PC-3 (cell line): ENCODE measurements around the gene MAP4K2. TPM values are rescaled to one million over a fixed set of nuclear protein-coding genes. Genes with fewer than 3 reads are reported as not detected.
A peak's percentile ranks its signal among the peaks of the same experiment; 100 is the strongest.

Experiments
- ATAC-seq: fragments of 200-7000 bp; cut with Tn5 transposase; 2 replicates; pipeline ENCODE4 v1.9.1; 2020; ENCODE audit warnings: mild to moderate bottlenecking, moderate library complexity
- BruUV-seq: library from RNA; stranded (reverse); fragments of 400-500 nt; replicated peaks from 2 replicates; lab custom pipeline; 2021; lab: Mats Ljungman, UMichigan
- CTCF ChIA-PET: fragments of 300-600 bp; sonication (Branson Sonifier 250); formaldehyde crosslinking; loops from one replicate; lab custom pipeline; 2022; ENCODE audit warnings: antibody characterized with exemption; lab: Charles Lee
- POLR2A ChIA-PET: fragments of 300-600 bp; sonication (Branson Sonifier 250); formaldehyde crosslinking; loops from one replicate; lab custom pipeline; 2022; ENCODE audit warnings: antibody characterized with exemption; ENCODE audit not compliant: unreplicated experiment; lab: Charles Lee
- DNase-seq: peaks from one replicate; pipeline ENCODE4 v3.0.0-alpha.2; 2015
- H2AFZ ChIP-seq: fragments of 300-600 bp; sonication (generic); 2 replicates; pipeline ENCODE4 v1.6.0; 2016; ENCODE audit warnings: antibody characterized with exemption, low read length
- H3F3A ChIP-seq: fragments of 300-600 bp; sonication (generic); one replicate; pipeline ENCODE4 v1.6.0; 2017; ENCODE audit warnings: antibody characterized with exemption, low read length, control low read depth, mild to moderate bottlenecking; ENCODE audit not compliant: unreplicated experiment
- H3K27ac ChIP-seq: fragments of 300-600 bp; sonication (generic); 2 replicates; pipeline ENCODE4 v1.5.1; 2016; ENCODE audit warnings: mild to moderate bottlenecking, low read length
- H3K27me3 ChIP-seq: fragments of 300-600 bp; sonication (generic); 2 replicates; pipeline ENCODE4 v1.6.1; 2016; ENCODE audit warnings: low read length, mixed read lengths
- H3K36me3 ChIP-seq: fragments of 300-600 bp; sonication (generic); 2 replicates; pipeline ENCODE4 v1.6.1; 2016; ENCODE audit warnings: low read depth, mixed run types, low read length, mixed read lengths
- H3K4me1 ChIP-seq: fragments of 300-600 bp; sonication (generic); 2 replicates; pipeline ENCODE4 v1.5.1; 2016; ENCODE audit warnings: low read length; ENCODE audit not compliant: insufficient read depth
- H3K4me2 ChIP-seq: fragments of 300-600 bp; sonication (generic); 2 replicates; pipeline ENCODE4 v1.6.0; 2016; ENCODE audit warnings: low read length
- H3K4me3 ChIP-seq: fragments of 300-600 bp; sonication (generic); 2 replicates; pipeline ENCODE4 v1.5.1; 2016; ENCODE audit warnings: mild to moderate bottlenecking, low read length, mixed read lengths
- H3K79me2 ChIP-seq: fragments of 300-600 bp; sonication (generic); 2 replicates; pipeline ENCODE4 v1.6.1; 2017; ENCODE audit warnings: low read length, mixed read lengths
- H3K9ac ChIP-seq: fragments of 300-600 bp; sonication (generic); 2 replicates; pipeline ENCODE4 v1.6.0; 2016; ENCODE audit warnings: mild to moderate bottlenecking, low read length
- H3K9me2 ChIP-seq: fragments of 300-600 bp; sonication (generic); replicated peaks from 2 replicates; pipeline ENCODE4 v1.6.1; 2016; ENCODE audit warnings: mixed run types, low read length, mixed read lengths
- H3K9me3 ChIP-seq: fragments of 300-600 bp; sonication (generic); 2 replicates; pipeline ENCODE4 v1.6.1; 2016; ENCODE audit warnings: low read length, mixed read lengths
- H4K20me1 ChIP-seq: fragments of 300-600 bp; sonication (generic); 2 replicates; pipeline ENCODE4 v1.6.1; 2016; ENCODE audit warnings: low read length, mixed read lengths
- EZH2 ChIP-seq: fragments of 300-600 bp; sonication (generic); IDR thresholded peaks from one replicate; pipeline ENCODE4 v1.6.1; 2017; ENCODE audit warnings: antibody characterized with exemption, mild to moderate bottlenecking, low read length; ENCODE audit not compliant: unreplicated experiment
- EZH2phosphoT487 ChIP-seq: fragments of 300-600 bp; sonication (generic); IDR thresholded peaks from 2 replicates; pipeline ENCODE4 v1.6.1; 2018; ENCODE audit warnings: mild to moderate bottlenecking, antibody characterized with exemption, low read length, borderline replicate concordance
- intact Hi-C: fragments of 100-400 bp; cut with micrococcal nuclease; formaldehyde crosslinking; loops from 2 replicates; pipeline ENCODE4 v1.9.0; 2023
- total RNA-seq: library from RNA; depleted of rRNA; stranded (reverse); fragments of >200 nt; gene quantifications from 2 replicates; pipeline ENCODE4 v1.2.3, GENCODE V29; 2014
- TF ChIP-seq, protein P1 (sequence below): fragments of 300-600 bp; sonication (generic); conservative IDR thresholded peaks from 2 replicates; pipeline ENCODE4 v1.5.1; 2017; ENCODE audit warnings: antibody characterized with exemption, low read depth, mild to moderate bottlenecking, low read length

Gene MAP4K2
- total RNA-seq, 1 experiment from 2014 or later: 55.6 TPM

DNA sequence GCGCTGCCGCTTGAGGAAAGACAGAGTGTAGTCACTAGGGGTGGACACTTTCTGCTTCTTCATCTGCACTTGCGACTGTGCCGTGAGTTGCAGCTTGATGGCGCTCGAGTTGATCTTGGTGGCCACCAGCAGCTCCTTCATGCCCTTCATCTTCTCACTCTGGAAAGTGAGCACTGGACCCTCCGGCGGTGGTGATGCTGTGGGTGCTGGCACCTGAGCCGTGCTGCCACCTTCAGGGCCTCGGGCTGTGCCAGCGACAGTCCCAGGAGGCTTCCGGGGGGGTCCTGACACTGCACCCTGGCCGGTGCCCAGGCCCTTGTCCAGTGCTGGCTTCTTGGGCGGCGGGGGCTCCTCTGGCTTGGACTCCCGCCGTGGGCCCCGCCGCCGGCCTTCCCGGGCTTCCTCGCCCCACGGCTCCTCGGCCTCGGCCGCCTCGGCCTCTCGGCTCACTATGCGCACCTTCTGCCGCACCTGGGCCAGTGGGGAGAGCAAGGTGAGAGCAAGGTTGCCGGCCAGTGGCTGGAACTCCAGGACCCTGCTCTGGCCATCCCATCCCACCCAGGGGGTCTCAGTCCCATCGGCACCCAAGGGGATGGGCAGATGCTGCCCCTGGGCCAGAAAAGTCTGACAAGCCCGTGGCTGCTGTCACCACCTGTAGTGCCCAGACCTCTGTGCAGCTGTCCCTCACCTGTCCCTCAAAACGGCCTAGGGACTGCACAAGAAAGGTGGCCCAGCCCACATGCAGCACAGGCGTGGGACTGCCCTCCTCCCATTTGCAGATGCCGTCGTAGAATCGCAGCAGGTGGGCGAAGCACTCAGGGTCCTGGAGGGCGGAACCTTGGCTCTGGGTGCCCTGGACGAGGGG, 1.6 kb upstream of the MAP4K2 start:
- DNase-seq (no peak), ATAC-seq (no peak)
- peaks cover 10% of the 10 kb centered on the region for H3F3A ChIP-seq
- H4K20me1 ChIP-seq: no peaks in the 10 kb centered on the region
- H3K4me2 ChIP-seq: peak overlapping the region; percentile 91
- BruUV-seq: no TSS peak
- no peaks in the 10 kb centered on the region; the same call in 1 of the 2 replicates for H3K36me3 ChIP-seq
- H2AFZ ChIP-seq: no peak overlapping the region
- ChIA-PET POLR2A (no interaction called here), CTCF (interaction anchor here (0.5 to 1.0 kb wide), 5 partner anchors 9 to 40 kb away, joined by 3 to 6 read pairs (median 3); partner anchors contain the start of gene CDC42BPG)
- no peaks in the 10 kb centered on the region for H3K27me3 ChIP-seq
- H3K4me3 ChIP-seq: peak overlapping the region; percentile 75; the same call in 1 of the 2 replicates
- peaks cover 26% of the 10 kb centered on the region for H3K4me1 ChIP-seq
- peaks cover 22% of the 10 kb centered on the region for H3K79me2 ChIP-seq
- H3K9me3 ChIP-seq: no peaks in the 10 kb centered on the region
- H3K27ac ChIP-seq: 0 out of 2 replicates have a peak overlapping the region, but pooled peaks have one; percentile 66
- TF ChIP-seq EZH2phosphoT487 (no peak), EZH2 (no peak)
- TF ChIP-seq, protein P1, sequence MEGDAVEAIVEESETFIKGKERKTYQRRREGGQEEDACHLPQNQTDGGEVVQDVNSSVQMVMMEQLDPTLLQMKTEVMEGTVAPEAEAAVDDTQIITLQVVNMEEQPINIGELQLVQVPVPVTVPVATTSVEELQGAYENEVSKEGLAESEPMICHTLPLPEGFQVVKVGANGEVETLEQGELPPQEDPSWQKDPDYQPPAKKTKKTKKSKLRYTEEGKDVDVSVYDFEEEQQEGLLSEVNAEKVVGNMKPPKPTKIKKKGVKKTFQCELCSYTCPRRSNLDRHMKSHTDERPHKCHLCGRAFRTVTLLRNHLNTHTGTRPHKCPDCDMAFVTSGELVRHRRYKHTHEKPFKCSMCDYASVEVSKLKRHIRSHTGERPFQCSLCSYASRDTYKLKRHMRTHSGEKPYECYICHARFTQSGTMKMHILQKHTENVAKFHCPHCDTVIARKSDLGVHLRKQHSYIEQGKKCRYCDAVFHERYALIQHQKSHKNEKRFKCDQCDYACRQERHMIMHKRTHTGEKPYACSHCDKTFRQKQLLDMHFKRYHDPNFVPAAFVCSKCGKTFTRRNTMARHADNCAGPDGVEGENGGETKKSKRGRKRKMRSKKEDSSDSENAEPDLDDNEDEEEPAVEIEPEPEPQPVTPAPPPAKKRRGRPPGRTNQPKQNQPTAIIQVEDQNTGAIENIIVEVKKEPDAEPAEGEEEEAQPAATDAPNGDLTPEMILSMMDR: 0 out of 2 replicates have a peak, but pooled peaks have one; percentile 15
- intact Hi-C loops: no loop called here
- H3K9ac ChIP-seq: no peak overlapping the region
- no peaks in the 10 kb centered on the region for H3K9me2 ChIP-seq

- TSS peak; percentile 22 for BruUV-seq
Measured at GRCh38 chr11:64803846-64804345, 882 bp upstream of the MAP4K2 start.

More at GRCh38 chr11:64803846-64804345, 882 bp upstream of the MAP4K2 start:
- H3K9me3 ChIP-seq: no peaks in the 10 kb centered on the region
- intact Hi-C loops: loop anchor here (2.0 kb wide), 2 partner anchors 25 to 43 kb away; partner anchors contain the start of gene SF1
- H3K27ac ChIP-seq: peak overlapping the region; percentile 66
- no peaks in the 10 kb centered on the region for H3K27me3 ChIP-seq
- H2AFZ ChIP-seq: peak overlapping the region; percentile 81
- no peaks in the 10 kb centered on the region for H3K9me2 ChIP-seq
- peak; percentile 53 for ATAC-seq
- H3K4me1 ChIP-seq: peaks cover 19% of the 10 kb centered on the region
- ChIA-PET POLR2A (no interaction called here), CTCF (interaction anchor here (0.5 to 1.0 kb wide), 5 partner anchors 9 to 40 kb away, joined by 3 to 6 read pairs (median 3); partner anchors contain the start of gene CDC42BPG)
- peak overlapping the region; percentile 91 for H3K4me2 ChIP-seq
- TF ChIP-seq, protein P1: no peak
- TF ChIP-seq EZH2 (no peak), EZH2phosphoT487 (no peak)
- no peaks in the 10 kb centered on the region; the same call in 1 of the 2 replicates for H3K36me3 ChIP-seq
- H3K9ac ChIP-seq: peak overlapping the region; percentile 71; the same call in 1 of the 2 replicates
- peaks cover 15% of the 10 kb centered on the region; the same call in 1 of the 2 replicates for H3K79me2 ChIP-seq
- H4K20me1 ChIP-seq: no peaks in the 10 kb centered on the region
- H3F3A ChIP-seq: peaks cover 10% of the 10 kb centered on the region
- H3K4me3 ChIP-seq: peak overlapping the region; percentile 75
- no peak for DNase-seq
